OCI-LY7 (cell line): ENCODE measurements around the gene YAE1.

ENCODE experiments used
- EZH2phosphoT487 ChIP-seq: fragments of 200-600 bp; sonication (generic); IDR thresholded peaks from 2 replicates; pipeline ENCODE4 v1.6.1; 2018; ENCODE audit warnings: low read depth, borderline replicate concordance, mild to moderate bottlenecking, mixed run types, antibody characterized with exemption, low read length, moderate library complexity, mixed read lengths
- TF ChIP-seq, protein P1 (sequence below): fragments of 200-600 bp; sonication (generic); conservative IDR thresholded peaks from 2 replicates; pipeline ENCODE4 v1.5.1; 2014; ENCODE audit warnings: mild to moderate bottlenecking, antibody characterized with exemption, low read length, moderate library complexity, mixed read lengths

DNA sequence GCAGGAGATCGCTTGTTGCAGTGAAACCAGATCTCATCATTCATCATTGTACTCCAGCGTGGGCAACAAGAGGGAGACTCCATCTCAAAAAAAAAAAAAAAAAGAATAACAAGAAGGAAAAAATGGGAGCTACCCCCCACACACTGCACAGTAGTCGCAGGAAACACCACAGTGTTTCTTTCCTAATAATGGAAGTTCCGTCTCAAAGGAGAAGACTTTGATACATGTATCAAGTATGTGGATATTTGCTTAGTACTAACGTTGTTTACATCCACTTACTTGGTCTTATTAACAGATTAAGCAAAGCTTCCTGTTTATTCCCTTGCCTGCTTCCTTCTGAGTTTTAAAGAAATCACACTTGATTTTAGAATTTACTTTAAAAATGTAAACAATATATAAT lies 22.2 kb downstream of the YAE1 start:
- TF ChIP-seq, protein P1, sequence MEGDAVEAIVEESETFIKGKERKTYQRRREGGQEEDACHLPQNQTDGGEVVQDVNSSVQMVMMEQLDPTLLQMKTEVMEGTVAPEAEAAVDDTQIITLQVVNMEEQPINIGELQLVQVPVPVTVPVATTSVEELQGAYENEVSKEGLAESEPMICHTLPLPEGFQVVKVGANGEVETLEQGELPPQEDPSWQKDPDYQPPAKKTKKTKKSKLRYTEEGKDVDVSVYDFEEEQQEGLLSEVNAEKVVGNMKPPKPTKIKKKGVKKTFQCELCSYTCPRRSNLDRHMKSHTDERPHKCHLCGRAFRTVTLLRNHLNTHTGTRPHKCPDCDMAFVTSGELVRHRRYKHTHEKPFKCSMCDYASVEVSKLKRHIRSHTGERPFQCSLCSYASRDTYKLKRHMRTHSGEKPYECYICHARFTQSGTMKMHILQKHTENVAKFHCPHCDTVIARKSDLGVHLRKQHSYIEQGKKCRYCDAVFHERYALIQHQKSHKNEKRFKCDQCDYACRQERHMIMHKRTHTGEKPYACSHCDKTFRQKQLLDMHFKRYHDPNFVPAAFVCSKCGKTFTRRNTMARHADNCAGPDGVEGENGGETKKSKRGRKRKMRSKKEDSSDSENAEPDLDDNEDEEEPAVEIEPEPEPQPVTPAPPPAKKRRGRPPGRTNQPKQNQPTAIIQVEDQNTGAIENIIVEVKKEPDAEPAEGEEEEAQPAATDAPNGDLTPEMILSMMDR: no peak
- no peak for TF ChIP-seq EZH2phosphoT487
